DMS 273 (cell line): ENCODE measurements around the gene PLCH1.

Experiments
- DNase-seq: peaks from one replicate; lab custom pipeline; 2025; ENCODE audit not compliant: unreplicated experiment; lab: John Stamatoyannopoulos, UW

The PLCH1 gene

GRCh38 chr3:155363690-155364070 lies 381.2 kb downstream of the PLCH1 start:
- no peak for DNase-seq

GRCh38 chr3:155362808-155363689 lies 381.8 kb downstream of the PLCH1 start:
- peak; percentile 25 for DNase-seq

- no peak for DNase-seq
Observed at GRCh38 chr3:155360281-155360680, 384.6 kb downstream of the PLCH1 start.

- DNase-seq = peak; percentile 52
Observed at GRCh38 chr3:155356594-155357370, 388.1 kb downstream of the PLCH1 start.

GRCh38 chr3:155354658-155355057 lies 390.2 kb downstream of the PLCH1 start:
- no peak for DNase-seq

GRCh38 chr3:155352900-155353490 lies 391.9 kb downstream of the PLCH1 start:
- DNase-seq = peak; percentile 78

- no peak for DNase-seq
Observed at GRCh38 chr3:155350571-155350970, 394.3 kb downstream of the PLCH1 start.

GRCh38 chr3:155347901-155348300 lies 397.0 kb downstream of the PLCH1 start:
- no peak for DNase-seq

GRCh38 chr3:155342344-155342743 lies 402.5 kb downstream of the PLCH1 start:
- no peak for DNase-seq

- no peak for DNase-seq
Observed at GRCh38 chr3:155339052-155339451, 405.8 kb downstream of the PLCH1 start.

GRCh38 chr3:155335724-155336354 lies 409.0 kb downstream of the PLCH1 start:
- no peak for DNase-seq

- no peak for DNase-seq
Observed at GRCh38 chr3:155334914-155335723, 409.8 kb downstream of the PLCH1 start.

- DNase-seq = no peak
Observed at GRCh38 chr3:155334215-155334913, 410.5 kb downstream of the PLCH1 start.

GRCh38 chr3:155332716-155333115 lies 412.2 kb downstream of the PLCH1 start:
- DNase-seq = peak; percentile 72

GRCh38 chr3:155331078-155331477 lies 413.8 kb downstream of the PLCH1 start:
- no peak for DNase-seq

GRCh38 chr3:155330370-155330769 lies 414.5 kb downstream of the PLCH1 start:
- no peak for DNase-seq

GRCh38 chr3:155329513-155330048 lies 415.3 kb downstream of the PLCH1 start:
- no peak for DNase-seq

GRCh38 chr3:155327871-155328270 lies 417.0 kb downstream of the PLCH1 start:
- DNase-seq = no peak

GRCh38 chr3:155327430-155327829 lies 417.4 kb downstream of the PLCH1 start:
- DNase-seq = no peak

- no peak for DNase-seq
Observed at GRCh38 chr3:155326901-155327300, 418.0 kb downstream of the PLCH1 start.
